SK-N-SH (cell line): Measurements from ENCODE around the gene TMEM163. TPM values are rescaled to one million over a fixed set of nuclear protein-coding genes. Genes with fewer than 3 reads are reported as not detected.

Source experiments
- CTCF ChIA-PET: fragments of 300-600, 350-600 bp; formaldehyde crosslinking; extraction: SDS; loops from one replicate; lab custom pipeline; 2021; lab: Yijun Ruan, JAX
- POLR2A ChIA-PET: fragments of 350-600 bp; sonication (Branson Sonifier 250); formaldehyde crosslinking; extraction: SDS; loops from one replicate; lab custom pipeline; 2020; ENCODE audit warnings: antibody characterized with exemption, inconsistent platforms; lab: Yijun Ruan, JAX
- DNase-seq: peaks from one replicate; pipeline ENCODE4 v3.0.0; 2012
- H2AFZ ChIP-seq: fragments of 200-600 bp; sonication (generic); 2 replicates; pipeline ENCODE4 v1.8.1; 2016; ENCODE audit warnings: antibody characterized with exemption, mild to moderate bottlenecking, low read depth
- H3F3A ChIP-seq: fragments of 200-600 bp; sonication (generic); replicated peaks from 2 replicates; pipeline ENCODE3; 2016; ENCODE audit warnings: antibody characterized with exemption, mild to moderate bottlenecking; ENCODE audit not compliant: insufficient read depth
- H3K27ac ChIP-seq, 2 experiments: fragments of 200-500 bp in 1 of 2; fragments of 200-600 bp in 1 of 2; sonication (Bioruptor generic) in 1 of 2; sonication (generic), shearing (Covaris generic) in 1 of 2; 2 replicates each; pipeline versions ENCODE4 v1.5.1 to v1.6.1; 2014 to 2016; ENCODE audit warnings: low read depth in 2 of 2, inconsistent platforms in 1 of 2, low read length in 1 of 2, mild to moderate bottlenecking in 1 of 2, mixed read lengths in 1 of 2
- H3K27me3 ChIP-seq: fragments of 200-600 bp; sonication (generic), shearing (Covaris generic); 2 replicates; pipeline ENCODE4 v1.6.1; 2016; ENCODE audit warnings: mixed run types; ENCODE audit not compliant: insufficient read depth
- H3K36me3 ChIP-seq, 2 experiments: fragments of 200-500 bp in 1 of 2; fragments of 200-600 bp in 1 of 2; sonication (Bioruptor generic) in 1 of 2; sonication (generic) in 1 of 2; replicated peaks in 1 of 2; 2 replicates each; pipeline versions ENCODE3 to v1.5.1; 2014 to 2016; ENCODE audit warnings: low read length in 1 of 2, mild to moderate bottlenecking in 1 of 2; ENCODE audit not compliant: insufficient read depth in 2 of 2, control insufficient read depth in 1 of 2
- H3K4me1 ChIP-seq, 2 experiments: fragments of 200-500 bp in 1 of 2; fragments of 200-600 bp in 1 of 2; sonication (Bioruptor generic) in 1 of 2; sonication (generic), shearing (Covaris generic) in 1 of 2; 2 replicates each; pipeline versions ENCODE4 v1.5.1 to v1.6.1; 2014 to 2016; ENCODE audit warnings: low read depth in 1 of 2, low read length in 1 of 2, mixed run types in 1 of 2; ENCODE audit not compliant: insufficient read depth in 2 of 2, control insufficient read depth in 1 of 2
- H3K4me2 ChIP-seq: fragments of 200-600 bp; sonication (generic), shearing (Covaris generic); 2 replicates; pipeline ENCODE4 v1.6.1; 2017; ENCODE audit warnings: mixed run types
- H3K4me3 ChIP-seq, 2 experiments: fragments of 200-500 bp in 1 of 2; fragments of 200-600 bp in 1 of 2; sonication (Bioruptor generic) in 1 of 2; sonication (generic), shearing (Covaris generic) in 1 of 2; 2 replicates each; pipeline versions ENCODE4 v1.5.1 to v1.8.1; 2014 to 2016; ENCODE audit warnings: low read depth in 2 of 2, inconsistent platforms in 1 of 2, low read length in 1 of 2, mild to moderate bottlenecking in 1 of 2, mixed read lengths in 1 of 2, moderate library complexity in 1 of 2
- H3K79me2 ChIP-seq: fragments of 200-600 bp; sonication (generic); 2 replicates; pipeline ENCODE4 v1.8.1; 2017; ENCODE audit warnings: mild to moderate bottlenecking; ENCODE audit not compliant: insufficient read depth
- H3K9ac ChIP-seq: fragments of 200-600 bp; sonication (generic); 2 replicates; pipeline ENCODE4 v1.6.1; 2017; ENCODE audit warnings: mixed run types
- H3K9me2 ChIP-seq: fragments of 200-600 bp; sonication (generic); 2 replicates; pipeline ENCODE4 v1.6.1; 2017; ENCODE audit warnings: mixed run types
- H3K9me3 ChIP-seq: fragments of 200-600 bp; sonication (generic); 2 replicates; pipeline ENCODE4 v1.6.1; 2017; ENCODE audit warnings: mixed run types, mild to moderate bottlenecking, moderate library complexity
- H4K20me1 ChIP-seq: fragments of 200-600 bp; sonication (generic); 2 replicates; pipeline ENCODE4 v1.6.1; 2017; ENCODE audit warnings: mild to moderate bottlenecking, mixed run types; ENCODE audit not compliant: insufficient read depth
- EP300 ChIP-seq, 2 experiments: IDR thresholded peaks; 2 replicates each; pipeline versions ENCODE4 v1.4.0 to v1.6.1; 2012; ENCODE audit warnings: borderline replicate concordance in 1 of 2, low read depth in 1 of 2, low read length in 1 of 2
- FOSL2 ChIP-seq: IDR thresholded peaks from 2 replicates; pipeline ENCODE4 v1.4.0; 2012; ENCODE audit warnings: low read depth, mild to moderate bottlenecking, moderate library complexity, borderline replicate concordance
- FOXJ3 ChIP-seq: sonication (generic); formaldehyde crosslinking; IDR thresholded peaks from 2 replicates; pipeline ENCODE4 v1.5.1; 2020; ENCODE audit warnings: mild to moderate bottlenecking, missing genetic modification reagents
- FOXM1 ChIP-seq: IDR thresholded peaks from 2 replicates; pipeline ENCODE4 v1.4.0; 2012; ENCODE audit warnings: low read depth, mild to moderate bottlenecking
- GABPA ChIP-seq: IDR thresholded peaks from 2 replicates; pipeline ENCODE4 v1.4.0; 2012; ENCODE audit warnings: low read depth, mild to moderate bottlenecking
- GATA2 ChIP-seq: sonication (generic); formaldehyde crosslinking; IDR thresholded peaks from 2 replicates; pipeline ENCODE4 v1.5.0; 2020; ENCODE audit warnings: mild to moderate bottlenecking, missing genetic modification reagents
- JUND ChIP-seq: IDR thresholded peaks from 2 replicates; pipeline ENCODE4 v1.4.0; 2012
- MAX ChIP-seq: IDR thresholded peaks from 2 replicates; pipeline ENCODE4 v1.4.0; 2012; ENCODE audit warnings: low read depth
- MEF2A ChIP-seq: IDR thresholded peaks from 2 replicates; pipeline ENCODE4 v1.4.0; 2012; ENCODE audit warnings: low read depth, borderline replicate concordance
- NFIC ChIP-seq: IDR thresholded peaks from 2 replicates; pipeline ENCODE4 v1.4.0; 2012; ENCODE audit warnings: borderline replicate concordance
- PBX3 ChIP-seq: IDR thresholded peaks from 2 replicates; pipeline ENCODE4; 2012
- RAD21 ChIP-seq: IDR thresholded peaks from 2 replicates; pipeline ENCODE4 v1.6.1; 2012; ENCODE audit warnings: mild to moderate bottlenecking, low read length
- RCOR1 ChIP-seq: fragments of 150-350 bp; IDR thresholded peaks from 2 replicates; pipeline ENCODE4 v1.6.1; 2017; ENCODE audit warnings: antibody characterized with exemption, low read length
- RXRA ChIP-seq: IDR thresholded peaks from 2 replicates; pipeline ENCODE4 v1.4.0; 2012; ENCODE audit warnings: low read depth, mild to moderate bottlenecking, borderline replicate concordance
- SIN3A ChIP-seq: IDR thresholded peaks from 2 replicates; pipeline ENCODE4 v1.6.1; 2012; ENCODE audit warnings: low read depth, mild to moderate bottlenecking, low read length, moderate library complexity, borderline replicate concordance
- TAF1 ChIP-seq: IDR thresholded peaks from 2 replicates; pipeline ENCODE4 v1.6.1; 2012; ENCODE audit warnings: low read depth, mild to moderate bottlenecking, low read length, moderate library complexity, borderline replicate concordance
- USF1 ChIP-seq: IDR thresholded peaks from 2 replicates; pipeline ENCODE4 v1.4.0; 2012; ENCODE audit warnings: low read depth, borderline replicate concordance
- USF2 ChIP-seq: fragments of 150-350 bp; IDR thresholded peaks from 2 replicates; pipeline ENCODE4 v1.6.1; 2017; ENCODE audit warnings: antibody characterized with exemption, low read length, low read depth, borderline replicate concordance
- WGBS: methylation state at CpG from one replicate; pipeline ENCODE4 v1.1.6; 2017; ENCODE audit warnings: low lambda C conversion rate; 5-methylcytosine and 5-hydroxymethylcytosine counted together
- polyA plus RNA-seq, 3 experiments: library from polyadenylated mRNA; depleted of rRNA; stranded (reverse); fragments of >200 nt; gene quantifications; 2 replicates each; pipeline ENCODE4 v1.2.3, GENCODE V29; 2012

Gene TMEM163
- polyA plus RNA-seq, 1 of the 3 experiments (the other 2 are of a cell fraction): not detected

GRCh38 chr2:134623046-134623445, 95.8 kb downstream of the TMEM163 start:
- WGBS: 17% methylated on average over 3 of the region's 3 CpGs
- Histone ChIP-seq H3K27ac (no peak overlapping the region), H3K9me2 (no peaks in the 10 kb centered on the region), H3K4me2 (no peak overlapping the region), H3K27me3 (no peaks in the 10 kb centered on the region), H3K9ac (no peak overlapping the region), H3F3A (no peaks in the 10 kb centered on the region), H2AFZ (no peak overlapping the region)
- ChIA-PET POLR2A (no interaction called here), CTCF (no interaction called here)
- no peak for DNase-seq
- TF ChIP-seq USF2 (no peak), FOXM1 (no peak), SIN3A (no peak), FOSL2 (no peak), FOXJ3 (no peak), MEF2A (no peak), PBX3 (no peak), GATA2 (CRISPR knock-in tag) (no peak), MAX (no peak), TAF1 (no peak), USF1 (no peak), RXRA (no peak), GABPA (no peak), RAD21 (no peak), NFIC (no peak), JUND (no peak), RCOR1 (no peak), EP300 (IDR thresholded peaks at IDR 0.05; ENCODE audit: borderline replicate concordance in 1 of 2, low read depth in 1 of 2, low read length in 1 of 2) (no peak)
- TF ChIP-seq, all 33 proteins: peak for 0
- H3K4me3 ChIP-seq: no peak overlapping the region
- no peaks in the 10 kb centered on the region; the same call in 1 of the 2 replicates for H3K9me3 ChIP-seq
- H4K20me1 ChIP-seq: no peaks in the 10 kb centered on the region
- no peaks in the 10 kb centered on the region for H3K4me1 ChIP-seq
- no peaks in the 10 kb centered on the region for H3K79me2 ChIP-seq
- H3K36me3 ChIP-seq: no peaks in the 10 kb centered on the region
